ENCODE measurements around the gene CREB5. TPM values are rescaled to one million over a fixed set of nuclear protein-coding genes. Genes with fewer than 3 reads are reported as not detected.

CREB5 gene
- polyA plus RNA-seq, 1 donor from 2014 or later = 3.7 TPM

DNA sequence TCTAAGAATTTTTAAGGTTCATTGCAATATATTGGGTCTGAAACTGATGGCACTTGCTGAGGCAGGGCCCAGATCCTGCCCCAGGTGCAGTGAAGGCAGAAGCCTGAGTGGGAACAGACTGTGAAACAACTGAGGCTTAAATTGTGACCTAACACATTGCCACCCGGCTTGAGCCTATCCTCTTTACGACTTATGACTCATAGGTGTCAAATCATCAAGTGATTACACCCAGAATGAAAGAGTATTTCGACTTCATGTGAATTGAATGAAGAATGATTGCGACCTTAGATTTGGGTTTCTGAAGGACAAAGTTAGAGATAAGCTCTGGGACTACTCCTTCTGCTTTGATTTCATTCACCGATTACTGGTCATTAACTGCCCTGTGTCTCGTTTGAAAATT lies 200.9 kb downstream of the CREB5 start:
- TF ChIP-seq, protein P1, sequence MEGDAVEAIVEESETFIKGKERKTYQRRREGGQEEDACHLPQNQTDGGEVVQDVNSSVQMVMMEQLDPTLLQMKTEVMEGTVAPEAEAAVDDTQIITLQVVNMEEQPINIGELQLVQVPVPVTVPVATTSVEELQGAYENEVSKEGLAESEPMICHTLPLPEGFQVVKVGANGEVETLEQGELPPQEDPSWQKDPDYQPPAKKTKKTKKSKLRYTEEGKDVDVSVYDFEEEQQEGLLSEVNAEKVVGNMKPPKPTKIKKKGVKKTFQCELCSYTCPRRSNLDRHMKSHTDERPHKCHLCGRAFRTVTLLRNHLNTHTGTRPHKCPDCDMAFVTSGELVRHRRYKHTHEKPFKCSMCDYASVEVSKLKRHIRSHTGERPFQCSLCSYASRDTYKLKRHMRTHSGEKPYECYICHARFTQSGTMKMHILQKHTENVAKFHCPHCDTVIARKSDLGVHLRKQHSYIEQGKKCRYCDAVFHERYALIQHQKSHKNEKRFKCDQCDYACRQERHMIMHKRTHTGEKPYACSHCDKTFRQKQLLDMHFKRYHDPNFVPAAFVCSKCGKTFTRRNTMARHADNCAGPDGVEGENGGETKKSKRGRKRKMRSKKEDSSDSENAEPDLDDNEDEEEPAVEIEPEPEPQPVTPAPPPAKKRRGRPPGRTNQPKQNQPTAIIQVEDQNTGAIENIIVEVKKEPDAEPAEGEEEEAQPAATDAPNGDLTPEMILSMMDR (IDR thresholded peaks at IDR 0.05; ENCODE audit: poor library complexity, severe bottlenecking) = no peak
- no peak for TF ChIP-seq MXI1 (conservative IDR thresholded peaks at IDR 0.05; ENCODE audit: poor library complexity, severe bottlenecking)
- no peak for TF ChIP-seq TAF1 (IDR thresholded peaks at IDR 0.05; ENCODE audit: low read depth)
- TF ChIP-seq POLR2AphosphoS5 (IDR thresholded peaks at IDR 0.05) = no peak
- TF ChIP-seq RAD21 (conservative IDR thresholded peaks at IDR 0.05) = no peak
- TF ChIP-seq, protein P2, sequence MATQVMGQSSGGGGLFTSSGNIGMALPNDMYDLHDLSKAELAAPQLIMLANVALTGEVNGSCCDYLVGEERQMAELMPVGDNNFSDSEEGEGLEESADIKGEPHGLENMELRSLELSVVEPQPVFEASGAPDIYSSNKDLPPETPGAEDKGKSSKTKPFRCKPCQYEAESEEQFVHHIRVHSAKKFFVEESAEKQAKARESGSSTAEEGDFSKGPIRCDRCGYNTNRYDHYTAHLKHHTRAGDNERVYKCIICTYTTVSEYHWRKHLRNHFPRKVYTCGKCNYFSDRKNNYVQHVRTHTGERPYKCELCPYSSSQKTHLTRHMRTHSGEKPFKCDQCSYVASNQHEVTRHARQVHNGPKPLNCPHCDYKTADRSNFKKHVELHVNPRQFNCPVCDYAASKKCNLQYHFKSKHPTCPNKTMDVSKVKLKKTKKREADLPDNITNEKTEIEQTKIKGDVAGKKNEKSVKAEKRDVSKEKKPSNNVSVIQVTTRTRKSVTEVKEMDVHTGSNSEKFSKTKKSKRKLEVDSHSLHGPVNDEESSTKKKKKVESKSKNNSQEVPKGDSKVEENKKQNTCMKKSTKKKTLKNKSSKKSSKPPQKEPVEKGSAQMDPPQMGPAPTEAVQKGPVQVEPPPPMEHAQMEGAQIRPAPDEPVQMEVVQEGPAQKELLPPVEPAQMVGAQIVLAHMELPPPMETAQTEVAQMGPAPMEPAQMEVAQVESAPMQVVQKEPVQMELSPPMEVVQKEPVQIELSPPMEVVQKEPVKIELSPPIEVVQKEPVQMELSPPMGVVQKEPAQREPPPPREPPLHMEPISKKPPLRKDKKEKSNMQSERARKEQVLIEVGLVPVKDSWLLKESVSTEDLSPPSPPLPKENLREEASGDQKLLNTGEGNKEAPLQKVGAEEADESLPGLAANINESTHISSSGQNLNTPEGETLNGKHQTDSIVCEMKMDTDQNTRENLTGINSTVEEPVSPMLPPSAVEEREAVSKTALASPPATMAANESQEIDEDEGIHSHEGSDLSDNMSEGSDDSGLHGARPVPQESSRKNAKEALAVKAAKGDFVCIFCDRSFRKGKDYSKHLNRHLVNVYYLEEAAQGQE (IDR thresholded peaks at IDR 0.05; ENCODE audit: borderline replicate concordance) = no peak
- no peak for TF ChIP-seq SMC3 (conservative IDR thresholded peaks at IDR 0.05; ENCODE audit: poor library complexity)
- TF ChIP-seq EP300 (conservative IDR thresholded peaks at IDR 0.05; ENCODE audit: poor library complexity, severe bottlenecking) = no peak
- TF ChIP-seq EZH2 (IDR thresholded peaks at IDR 0.05; ENCODE audit: borderline replicate concordance, insufficient read depth, low read length, poor library complexity, severe bottlenecking) = no peak
- Histone ChIP-seq H2AFZ (ENCODE audit: low read depth, low read length) (no peak overlapping the region), H4K20me1 (ENCODE audit: insufficient read depth) (no peaks in the 10 kb centered on the region), H3K9me3 (ENCODE audit: low read length) (no peaks in the 10 kb centered on the region), H3K4me2 (ENCODE audit: low read length) (no peak overlapping the region), H3K9me2 (ENCODE audit: insufficient read depth, low read length) (no peaks in the 10 kb centered on the region), H3K9ac (ENCODE audit: low read length) (no peak overlapping the region), H3K4me3 (ENCODE audit: low read length) (no peak overlapping the region), H3K79me2 (replicated peaks; ENCODE audit: insufficient read depth, low read length) (no peaks in the 10 kb centered on the region), H3K36me3 (ENCODE audit: insufficient read depth, low read length) (no peaks in the 10 kb centered on the region), H3K27me3 (ENCODE audit: insufficient read depth, low read depth, low read length) (no peaks in the 10 kb centered on the region), H3F3A (ENCODE audit: insufficient read depth, low read length, poor library complexity, severe bottlenecking) (no peaks in the 10 kb centered on the region), H3K27ac (ENCODE audit: low read length) (no peak overlapping the region)

DNA sequence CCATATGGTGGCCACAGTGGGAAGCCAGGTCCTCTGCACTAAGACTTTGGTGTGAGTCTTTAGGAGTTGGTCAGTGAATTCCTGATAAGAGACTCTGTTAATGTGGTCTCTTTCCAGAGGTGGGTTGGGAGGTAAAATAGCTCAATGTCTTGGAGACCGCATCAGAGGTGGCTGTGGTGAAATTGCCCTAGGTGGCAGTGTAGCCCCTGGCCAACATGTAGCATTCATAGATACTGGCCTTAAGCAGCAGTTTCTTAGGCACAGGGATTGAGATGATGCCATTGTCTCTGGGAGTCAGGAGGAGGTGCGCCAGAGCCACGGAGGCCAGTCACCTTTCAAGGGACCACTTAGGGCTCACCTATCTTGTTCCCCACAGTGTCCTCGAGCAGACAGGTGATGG lies 202.8 kb downstream of the CREB5 start:
- no peak overlapping the region for H3K4me2 ChIP-seq (ENCODE audit: low read length)
- H4K20me1 ChIP-seq (ENCODE audit: insufficient read depth) = no peaks in the 10 kb centered on the region
- H3F3A ChIP-seq (ENCODE audit: insufficient read depth, low read length, poor library complexity, severe bottlenecking) = no peaks in the 10 kb centered on the region
- H3K27me3 ChIP-seq (ENCODE audit: insufficient read depth, low read depth, low read length) = no peaks in the 10 kb centered on the region
- no peaks in the 10 kb centered on the region for H3K79me2 ChIP-seq (replicated peaks; ENCODE audit: insufficient read depth, low read length)
- H3K9me3 ChIP-seq (ENCODE audit: low read length) = no peaks in the 10 kb centered on the region
- no peak overlapping the region for H3K4me3 ChIP-seq (ENCODE audit: low read length)
- H2AFZ ChIP-seq (ENCODE audit: low read depth, low read length) = no peak overlapping the region
- no peak overlapping the region for H3K9ac ChIP-seq (ENCODE audit: low read length)
- no peaks in the 10 kb centered on the region for H3K9me2 ChIP-seq (ENCODE audit: insufficient read depth, low read length)
- H3K27ac ChIP-seq (ENCODE audit: low read length) = no peak overlapping the region
- no peaks in the 10 kb centered on the region for H3K36me3 ChIP-seq (ENCODE audit: insufficient read depth, low read length)
- no peak for TF ChIP-seq SMC3 (conservative IDR thresholded peaks at IDR 0.05; ENCODE audit: poor library complexity)
- TF ChIP-seq EP300 (conservative IDR thresholded peaks at IDR 0.05; ENCODE audit: poor library complexity, severe bottlenecking) = no peak
- TF ChIP-seq, protein P2 (IDR thresholded peaks at IDR 0.05; ENCODE audit: borderline replicate concordance) = no peak
- TF ChIP-seq MXI1 (conservative IDR thresholded peaks at IDR 0.05; ENCODE audit: poor library complexity, severe bottlenecking) = no peak
- no peak for TF ChIP-seq POLR2AphosphoS5 (IDR thresholded peaks at IDR 0.05)
- no peak for TF ChIP-seq EZH2 (IDR thresholded peaks at IDR 0.05; ENCODE audit: borderline replicate concordance, insufficient read depth, low read length, poor library complexity, severe bottlenecking)
- TF ChIP-seq, protein P1 (IDR thresholded peaks at IDR 0.05; ENCODE audit: poor library complexity, severe bottlenecking) = no peak
- no peak for TF ChIP-seq RAD21 (conservative IDR thresholded peaks at IDR 0.05)
- TF ChIP-seq TAF1 (IDR thresholded peaks at IDR 0.05; ENCODE audit: low read depth) = no peak
